Urinary bladder (tissue), 4 donors: ENCODE results near the gene CPSF4L. TPM values are rescaled to one million over a fixed set of nuclear protein-coding genes. Genes with fewer than 3 reads are reported as not detected.
"Not testable (repeated sequence)": the region's sequence is repeated elsewhere in the genome, so short reads cannot be mapped to it uniquely, and the experiment has no call there.

ENCODE experiments used
- DNase-seq: peaks from one replicate; pipeline ENCODE4 v3.0.0-alpha.2; 2015; ENCODE audit errors: extremely low spot score
- H3K27ac ChIP-seq: one replicate; pipeline ENCODE4 v1.5.1; 2013; ENCODE audit warnings: low read depth, mild to moderate bottlenecking, moderate library complexity
- H3K36me3 ChIP-seq: one replicate; pipeline ENCODE4 v1.6.1; 2013; ENCODE audit warnings: mild to moderate bottlenecking, moderate library complexity; ENCODE audit not compliant: insufficient read depth
- H3K4me1 ChIP-seq: one replicate; pipeline ENCODE4 v1.6.1; 2013; ENCODE audit warnings: mild to moderate bottlenecking, moderate library complexity; ENCODE audit not compliant: insufficient read depth
- H3K4me3 ChIP-seq: one replicate; pipeline ENCODE4 v1.5.1; 2013; ENCODE audit warnings: low read depth, low read length
- WGBS: extraction: QIAGEN DNeasy Blood & Tissue Kit; methylation state at CpG from one replicate; pipeline ENCODE4 v1.1.7; 2013; 5-methylcytosine and 5-hydroxymethylcytosine counted together
- polyA plus RNA-seq: library from polyadenylated mRNA; stranded (reverse); fragments of 200-250 nt; gene quantifications from one replicate; pipeline ENCODE4 v1.2.3, GENCODE V29; 2013
- total RNA-seq: library from RNA; depleted of rRNA; stranded (reverse); fragments of >200 nt; gene quantifications from one replicate; pipeline ENCODE4 v1.2.3, GENCODE V29; 2014
- donor health status: healthy with polysubstance abuse.
- donor health status: healthy.

The CPSF4L gene
- total and polyA plus RNA-seq, 2 donors, result 0.42 TPM; not detected in 1

GRCh38 chr17:73269329-73269615, 7.6 kb upstream of the CPSF4L start:
- no peak for DNase-seq
- H3K4me3 ChIP-seq, result no peak overlapping the region
- H3K36me3 ChIP-seq, result no peaks in the 10 kb centered on the region
- no peaks in the 10 kb centered on the region for H3K4me1 ChIP-seq
- no peak overlapping the region for H3K27ac ChIP-seq

- WGBS, result 90% methylated on average over 9 of the region's 9 CpGs
- H3K4me3 ChIP-seq, result no peak overlapping the region
- H3K27ac ChIP-seq, result no peak overlapping the region
- H3K36me3 ChIP-seq, result no peaks in the 10 kb centered on the region
- DNase-seq, result no peak
- H3K4me1 ChIP-seq, result no peaks in the 10 kb centered on the region
Observed at GRCh38 chr17:73268582-73269328, 7.1 kb upstream of the CPSF4L start.

- no peak for DNase-seq
- WGBS, result 78% methylated on average over 11 of the region's 11 CpGs
- Histone ChIP-seq H3K27ac (no peak overlapping the region), H3K4me3 (no peak overlapping the region), H3K36me3 (no peaks in the 10 kb centered on the region), H3K4me1 (no peaks in the 10 kb centered on the region)
Observed at GRCh38 chr17:73267648-73268537, 6.2 kb upstream of the CPSF4L start.

GRCh38 chr17:73266796-73267195, 5.1 kb upstream of the CPSF4L start:
- 86% methylated on average over 11 of the region's 11 CpGs for WGBS
- no peak for DNase-seq
- H3K4me3 ChIP-seq, result no peak overlapping the region

GRCh38 chr17:73265646-73266640, 4.3 kb upstream of the CPSF4L start:
- H3K27ac ChIP-seq, result no peak overlapping the region
- no peak for DNase-seq
- no peaks in the 10 kb centered on the region for H3K4me1 ChIP-seq
- WGBS, result 89% methylated on average over 24 of the region's 24 CpGs
- no peak overlapping the region for H3K4me3 ChIP-seq
- no peaks in the 10 kb centered on the region for H3K36me3 ChIP-seq

More at GRCh38 chr17:73266796-73267195, 5.1 kb upstream of the CPSF4L start:
- H3K4me1 ChIP-seq, result no peaks in the 10 kb centered on the region
- no peaks in the 10 kb centered on the region for H3K36me3 ChIP-seq
- no peak overlapping the region for H3K27ac ChIP-seq

- 75% methylated on average over 2 of the region's 2 CpGs for WGBS
Observed at GRCh38 chr17:73264448-73264847, 2.8 kb upstream of the CPSF4L start.

GRCh38 chr17:73262676-73263642, 1.3 kb upstream of the CPSF4L start:
- no peak for DNase-seq
- WGBS, result 82% methylated on average over 12 of the region's 12 CpGs
- Histone ChIP-seq H3K36me3 (no peaks in the 10 kb centered on the region), H3K4me3 (no peak overlapping the region), H3K4me1 (no peaks in the 10 kb centered on the region), H3K27ac (no peak overlapping the region)

More at GRCh38 chr17:73264448-73264847, 2.8 kb upstream of the CPSF4L start:
- H3K4me1 ChIP-seq, H3K36me3 ChIP-seq, H3K27ac ChIP-seq, H3K4me3 ChIP-seq, DNase-seq: not testable (repeated sequence)

- DNase-seq, result no peak
- H3K4me1 ChIP-seq, result no peaks in the 10 kb centered on the region
- no peak overlapping the region for H3K4me3 ChIP-seq
- 75% methylated on average over 19 of the region's 19 CpGs for WGBS
- H3K36me3 ChIP-seq, result no peaks in the 10 kb centered on the region
- no peak overlapping the region for H3K27ac ChIP-seq
Observed at GRCh38 chr17:73261952-73262675, 434 bp upstream of the CPSF4L start.

GRCh38 chr17:73257516-73257915, 4.2 kb downstream of the CPSF4L start:
- no peak overlapping the region for H3K27ac ChIP-seq
- WGBS, result 85% methylated on average over 6 of the region's 6 CpGs

GRCh38 chr17:73256220-73256619, 5.5 kb downstream of the CPSF4L start:
- H3K4me1 ChIP-seq, result no peaks in the 10 kb centered on the region
- H3K4me3 ChIP-seq, result no peak overlapping the region
- WGBS, result 90% methylated on average over 3 of the region's 3 CpGs
- no peak for DNase-seq
- H3K36me3 ChIP-seq, result no peaks in the 10 kb centered on the region
- H3K27ac ChIP-seq, result no peak overlapping the region

More at GRCh38 chr17:73257516-73257915, 4.2 kb downstream of the CPSF4L start:
- Histone ChIP-seq H3K4me1 (no peaks in the 10 kb centered on the region), H3K36me3 (no peaks in the 10 kb centered on the region), H3K4me3 (no peak overlapping the region)
- DNase-seq, result no peak

- H3K4me3 ChIP-seq, result no peak overlapping the region
- DNase-seq, result no peak
- no peaks in the 10 kb centered on the region for H3K36me3 ChIP-seq
- no peak overlapping the region for H3K27ac ChIP-seq
- H3K4me1 ChIP-seq, result no peaks in the 10 kb centered on the region
- WGBS, result 8% methylated on average over 8 of the region's 8 CpGs
Observed at GRCh38 chr17:73255671-73256181, 6.0 kb downstream of the CPSF4L start.

- DNase-seq, result no peak
- Histone ChIP-seq H3K27ac (no peak overlapping the region), H3K4me3 (no peak overlapping the region), H3K4me1 (no peaks in the 10 kb centered on the region), H3K36me3 (no peaks in the 10 kb centered on the region)
- WGBS, result 82% methylated on average over 8 of the region's 8 CpGs
Observed at GRCh38 chr17:73251871-73252270, 9.8 kb downstream of the CPSF4L start.
